GM18520 (cell line): ENCODE results near the gene ACKR1.

Source experiments
- ATAC-seq: cut with Tn5 transposase; IDR thresholded peaks from one replicate; pipeline ENCODE4 v1.9.1; 2021; ENCODE audit not compliant: unreplicated experiment

Gene ACKR1

DNA sequence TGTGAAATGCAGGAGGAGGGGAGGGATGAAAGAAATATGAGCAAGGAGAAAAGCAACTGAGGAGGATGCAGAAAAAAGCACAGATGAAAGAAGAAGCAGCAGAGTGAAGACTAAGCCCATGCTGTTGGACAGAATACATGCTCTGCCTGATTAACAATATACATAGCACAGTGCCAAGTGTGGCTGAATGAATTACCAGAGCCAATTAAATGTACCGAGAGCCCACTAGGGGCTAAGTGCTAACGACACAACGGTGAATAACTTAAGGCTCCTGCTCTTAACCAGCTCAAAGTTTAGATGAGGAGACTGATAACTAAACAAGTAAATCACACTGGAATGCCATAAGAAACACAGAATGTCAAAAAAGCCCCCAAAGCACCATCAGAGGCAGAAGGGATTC, 17.6 kb upstream of the ACKR1 start:
- no peak for ATAC-seq

DNA sequence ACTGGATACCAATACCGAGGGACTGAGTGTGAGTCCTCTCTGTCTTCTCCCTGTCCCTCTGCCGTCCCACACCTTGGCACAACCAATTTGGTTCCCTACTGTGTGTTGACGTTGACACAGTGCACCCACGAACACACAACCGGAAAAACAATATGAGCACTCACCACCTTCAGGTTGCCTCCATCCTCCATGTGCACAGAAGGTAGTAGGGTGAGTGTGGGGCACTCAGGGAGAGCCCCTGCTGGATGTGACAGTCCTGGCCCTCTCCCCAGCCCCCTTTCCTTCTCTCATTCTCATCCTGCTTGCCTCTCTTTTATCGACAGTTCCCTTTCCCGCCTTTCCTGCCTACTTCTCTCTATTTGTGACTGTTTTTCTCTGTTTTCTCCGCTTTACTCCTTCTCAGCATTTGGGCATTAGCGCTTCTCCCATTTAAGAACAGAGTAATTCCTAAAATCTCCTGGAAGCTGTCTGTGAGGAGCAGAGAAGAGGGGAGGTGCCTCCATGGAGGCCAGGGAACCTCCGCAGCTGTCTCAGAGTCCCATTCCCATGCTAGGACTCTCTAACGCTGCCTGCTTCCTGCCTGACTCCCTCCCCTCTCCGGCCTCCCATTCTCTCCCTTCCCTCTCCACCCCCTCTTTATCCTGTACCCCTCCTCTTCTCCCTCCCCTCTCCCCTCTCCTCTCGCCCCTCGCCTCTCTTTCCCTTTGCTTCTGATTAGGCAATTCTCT, 16.9 kb upstream of the ACKR1 start:
- no peak for ATAC-seq

DNA sequence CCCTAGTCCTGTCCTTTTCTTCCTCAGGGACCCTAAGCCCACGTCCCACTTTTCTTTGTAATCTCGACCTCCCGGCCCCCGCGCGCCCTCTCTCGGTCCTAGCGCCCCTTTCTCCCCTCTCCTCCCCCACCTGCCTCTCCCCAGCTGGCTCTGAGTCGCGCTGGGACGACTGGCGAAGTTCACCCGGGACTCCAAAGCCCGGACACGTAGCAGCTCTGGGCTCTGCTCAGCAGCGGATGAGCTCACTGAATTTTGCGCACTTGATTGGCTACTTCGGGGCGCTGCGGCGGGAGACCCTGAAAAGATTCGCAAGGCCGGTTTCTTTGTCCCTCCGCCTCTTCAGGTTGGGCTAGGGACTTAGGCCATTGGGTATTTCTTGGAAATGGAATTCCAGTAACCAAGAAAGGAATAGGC, 16.3 kb upstream of the ACKR1 start:
- no peak for ATAC-seq

DNA sequence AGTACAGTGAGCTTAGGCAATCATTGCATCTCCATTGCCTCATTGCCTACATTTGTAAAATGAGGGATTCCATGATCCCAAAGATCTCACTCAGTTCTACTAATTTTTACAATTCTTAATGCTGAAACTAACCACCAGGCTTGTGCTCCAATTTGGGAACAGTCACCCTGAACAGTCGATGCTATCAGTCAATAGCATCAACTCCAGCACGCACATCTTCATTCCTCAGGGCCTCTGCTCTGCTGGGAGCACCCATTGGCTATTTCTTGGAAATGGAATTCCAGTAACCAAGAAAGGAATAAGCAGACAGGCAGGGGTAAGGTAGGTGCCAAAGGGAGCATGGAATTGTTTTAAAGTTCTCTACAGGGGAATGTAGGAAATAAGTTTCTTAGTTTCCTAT, 14.2 kb upstream of the ACKR1 start:
- ATAC-seq = no peak

DNA sequence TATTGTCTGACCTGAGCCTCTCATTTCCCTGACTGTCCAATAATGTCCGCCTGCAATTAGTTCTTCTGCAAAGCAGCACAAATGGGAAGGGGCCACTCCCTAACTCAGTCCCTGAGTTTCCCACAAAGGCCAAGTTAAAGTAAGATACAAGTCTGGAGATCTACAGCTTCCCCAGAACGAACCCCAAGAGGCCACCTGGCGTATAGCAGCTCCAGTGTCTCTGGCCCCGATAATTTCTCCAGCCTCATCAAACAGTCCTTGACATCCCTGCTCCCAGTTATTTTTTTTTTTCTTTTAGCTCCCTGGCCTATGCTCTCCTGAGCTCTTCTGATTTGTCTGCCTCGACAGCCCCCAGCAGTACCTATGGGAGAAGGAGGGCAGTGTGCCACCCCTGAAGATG, 8.1 kb upstream of the ACKR1 start:
- ATAC-seq = no peak

DNA sequence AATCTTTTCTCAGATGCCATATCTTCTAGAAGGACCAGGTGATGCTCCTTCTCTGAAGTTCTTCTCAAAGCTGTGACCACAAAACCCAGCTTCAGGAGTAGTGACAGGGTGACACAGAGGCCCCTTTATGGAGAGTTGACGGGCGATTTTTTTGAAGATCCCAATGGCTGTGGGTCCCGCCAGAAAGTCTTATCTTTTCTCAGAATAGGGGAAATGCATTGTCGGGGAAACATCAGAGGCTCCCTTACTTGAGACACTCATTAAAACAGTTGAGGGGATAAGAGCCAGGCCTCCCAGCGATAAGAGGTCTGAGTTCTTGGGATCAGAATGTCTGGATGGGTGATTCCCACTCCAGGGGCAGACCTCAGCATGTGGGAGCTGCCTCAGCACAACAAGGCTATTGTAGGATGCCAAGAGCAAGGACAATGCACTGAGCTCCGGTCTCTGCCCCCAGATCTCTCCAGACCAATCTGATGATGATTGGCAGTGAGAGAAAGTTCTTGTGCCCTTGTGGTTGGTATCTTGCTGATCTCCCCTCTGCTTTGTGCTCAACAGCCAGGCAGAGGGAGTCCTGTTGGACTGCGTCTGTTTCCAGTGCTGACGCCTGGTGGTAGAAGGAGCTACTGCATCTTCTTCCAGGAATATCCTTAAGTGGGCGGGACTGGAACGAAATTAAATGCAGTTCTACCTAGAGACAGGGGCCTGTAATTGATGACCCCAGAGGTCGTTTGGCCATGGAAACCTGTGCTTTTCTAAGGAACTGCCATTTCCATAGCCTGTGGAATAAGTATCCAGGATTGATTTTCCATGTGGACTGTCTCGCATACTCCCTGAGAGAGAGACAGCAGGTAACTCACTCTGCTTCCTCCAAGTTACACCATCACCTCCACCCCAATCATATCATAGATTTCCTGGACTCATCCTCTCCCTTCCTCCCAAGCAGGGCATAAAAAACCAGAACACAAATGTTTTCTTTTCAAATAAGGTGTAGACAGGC, 6.8 kb upstream of the ACKR1 start:
- ATAC-seq = no peak

DNA sequence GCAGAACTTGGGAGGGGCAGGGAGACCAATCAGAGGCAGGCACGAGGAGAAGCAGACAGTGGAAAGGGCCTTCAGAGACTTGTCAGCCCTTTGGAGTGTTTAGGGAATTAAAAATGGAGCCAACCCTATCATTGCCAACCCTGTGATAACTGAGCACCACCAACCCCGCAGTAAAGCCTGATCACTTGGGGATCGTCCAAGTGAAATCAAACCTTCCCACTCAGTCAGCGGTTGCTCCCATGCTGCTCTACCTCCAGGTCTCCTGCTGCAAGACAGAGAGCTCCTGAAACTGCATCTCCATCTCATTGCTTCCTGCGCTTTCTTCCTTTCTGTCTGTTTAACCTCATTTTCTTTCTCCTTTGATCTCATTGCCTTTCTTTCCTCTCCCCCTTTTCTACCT, 4.8 kb upstream of the ACKR1 start:
- no peak for ATAC-seq

DNA sequence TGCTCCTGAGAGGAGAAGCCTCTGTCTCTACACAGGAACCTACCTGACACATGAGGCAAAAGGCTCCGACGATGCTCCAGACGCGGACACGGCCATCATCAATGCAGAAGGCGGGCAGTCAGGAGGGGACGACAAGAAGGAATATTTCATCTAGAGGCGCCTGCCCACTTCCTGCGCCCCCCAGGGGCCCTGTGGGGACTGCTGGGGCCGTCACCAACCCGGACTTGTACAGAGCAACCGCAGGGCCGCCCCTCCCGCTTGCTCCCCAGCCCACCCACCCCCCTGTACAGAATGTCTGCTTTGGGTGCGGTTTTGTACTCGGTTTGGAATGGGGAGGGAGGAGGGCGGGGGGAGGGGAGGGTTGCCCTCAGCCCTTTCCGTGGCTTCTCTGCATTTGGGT, 3.9 kb upstream of the ACKR1 start:
- ATAC-seq = no peak

DNA sequence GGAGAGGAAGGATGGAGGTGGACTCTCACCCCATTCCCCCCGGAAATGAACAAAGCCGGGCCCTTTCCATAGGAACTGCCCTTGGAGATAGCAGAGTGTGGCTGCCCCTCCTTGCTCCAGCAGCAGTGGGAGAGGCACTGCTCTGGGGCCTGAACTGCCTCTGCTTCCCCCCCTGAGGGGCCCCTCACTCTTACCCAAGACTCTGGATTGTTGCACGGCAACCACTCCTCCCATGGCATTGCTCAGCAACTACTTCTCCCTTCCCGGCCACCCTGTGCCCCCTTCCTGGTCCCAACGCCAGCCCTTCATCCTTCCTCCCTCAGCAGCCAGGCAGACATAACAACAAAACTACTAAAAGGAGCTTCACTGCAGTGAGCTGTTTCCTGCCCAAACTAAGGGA, 3.0 kb upstream of the ACKR1 start:
- ATAC-seq = no peak

DNA sequence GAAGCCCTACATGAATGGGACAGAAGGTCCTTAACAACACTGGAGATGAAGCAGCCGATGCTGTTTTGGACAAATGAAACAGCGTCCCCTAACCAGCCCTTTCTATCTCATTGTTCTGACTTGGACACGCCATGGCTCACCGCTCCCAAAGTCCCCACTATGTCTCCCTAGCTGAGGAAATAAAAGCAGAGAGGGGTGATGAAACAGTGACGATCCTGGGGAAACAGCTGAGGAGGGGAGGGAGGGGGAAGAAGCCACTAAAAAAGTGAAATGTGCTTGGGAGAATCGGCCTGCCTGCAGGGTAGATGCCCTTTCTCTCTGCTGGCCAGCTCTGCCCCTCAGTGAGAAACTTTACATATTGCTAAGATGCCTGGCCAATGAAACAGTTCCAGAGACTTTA, 1.1 kb upstream of the ACKR1 start:
- ATAC-seq = no peak

DNA sequence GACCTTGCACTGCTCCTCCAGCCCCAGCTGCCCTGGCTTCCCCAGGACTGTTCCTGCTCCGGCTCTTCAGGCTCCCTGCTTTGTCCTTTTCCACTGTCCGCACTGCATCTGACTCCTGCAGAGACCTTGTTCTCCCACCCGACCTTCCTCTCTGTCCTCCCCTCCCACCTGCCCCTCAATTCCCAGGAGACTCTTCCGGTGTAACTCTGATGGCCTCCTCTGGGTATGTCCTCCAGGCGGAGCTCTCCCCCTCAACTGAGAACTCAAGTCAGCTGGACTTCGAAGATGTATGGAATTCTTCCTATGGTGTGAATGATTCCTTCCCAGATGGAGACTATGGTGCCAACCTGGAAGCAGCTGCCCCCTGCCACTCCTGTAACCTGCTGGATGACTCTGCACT, 550 bp downstream of the ACKR1 start:
- ATAC-seq = no peak

DNA sequence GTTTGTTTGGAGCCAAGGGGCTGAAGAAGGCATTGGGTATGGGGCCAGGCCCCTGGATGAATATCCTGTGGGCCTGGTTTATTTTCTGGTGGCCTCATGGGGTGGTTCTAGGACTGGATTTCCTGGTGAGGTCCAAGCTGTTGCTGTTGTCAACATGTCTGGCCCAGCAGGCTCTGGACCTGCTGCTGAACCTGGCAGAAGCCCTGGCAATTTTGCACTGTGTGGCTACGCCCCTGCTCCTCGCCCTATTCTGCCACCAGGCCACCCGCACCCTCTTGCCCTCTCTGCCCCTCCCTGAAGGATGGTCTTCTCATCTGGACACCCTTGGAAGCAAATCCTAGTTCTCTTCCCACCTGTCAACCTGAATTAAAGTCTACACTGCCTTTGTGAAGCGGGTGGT, 1.4 kb downstream of the ACKR1 start:
- no peak for ATAC-seq

DNA sequence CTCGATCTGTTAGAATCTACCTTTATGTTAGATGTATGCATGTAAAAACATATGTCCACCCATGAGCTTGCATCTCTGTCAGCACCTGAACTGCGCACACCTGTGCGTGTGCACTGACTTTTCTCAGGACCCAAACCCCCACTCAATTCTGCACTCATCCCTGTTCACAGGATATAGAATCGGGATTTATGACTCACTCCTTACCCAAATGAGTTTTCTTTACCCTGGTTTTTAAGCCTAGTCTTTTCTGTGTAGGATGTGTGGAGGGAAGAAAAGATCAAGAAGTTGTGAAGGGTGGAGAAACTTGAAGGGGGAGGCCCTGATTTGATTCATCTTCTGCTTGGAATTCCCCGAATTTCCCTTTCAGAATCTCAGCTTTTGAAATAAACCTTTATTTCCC, 2.4 kb downstream of the ACKR1 start:
- ATAC-seq = no peak

DNA sequence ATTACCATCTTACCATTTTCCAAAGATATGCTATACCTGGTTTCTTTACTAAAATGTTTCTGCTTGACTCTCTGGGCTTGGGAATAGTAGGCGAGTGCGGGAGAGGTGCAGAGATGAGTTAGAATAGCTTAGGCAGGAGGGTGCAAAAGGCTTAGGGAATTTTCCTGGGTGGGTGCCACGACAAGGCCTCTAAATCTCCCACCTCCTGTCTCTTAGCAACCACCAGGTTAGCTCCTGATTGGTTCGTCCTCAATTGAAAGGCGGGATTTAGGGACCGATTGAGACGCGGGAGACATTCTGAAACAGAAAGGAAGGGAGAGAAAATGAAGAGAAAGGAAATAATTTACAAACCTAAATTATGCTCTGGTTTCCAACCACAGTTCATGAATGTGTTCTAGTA, 3.1 kb downstream of the ACKR1 start:
- ATAC-seq = no peak

DNA sequence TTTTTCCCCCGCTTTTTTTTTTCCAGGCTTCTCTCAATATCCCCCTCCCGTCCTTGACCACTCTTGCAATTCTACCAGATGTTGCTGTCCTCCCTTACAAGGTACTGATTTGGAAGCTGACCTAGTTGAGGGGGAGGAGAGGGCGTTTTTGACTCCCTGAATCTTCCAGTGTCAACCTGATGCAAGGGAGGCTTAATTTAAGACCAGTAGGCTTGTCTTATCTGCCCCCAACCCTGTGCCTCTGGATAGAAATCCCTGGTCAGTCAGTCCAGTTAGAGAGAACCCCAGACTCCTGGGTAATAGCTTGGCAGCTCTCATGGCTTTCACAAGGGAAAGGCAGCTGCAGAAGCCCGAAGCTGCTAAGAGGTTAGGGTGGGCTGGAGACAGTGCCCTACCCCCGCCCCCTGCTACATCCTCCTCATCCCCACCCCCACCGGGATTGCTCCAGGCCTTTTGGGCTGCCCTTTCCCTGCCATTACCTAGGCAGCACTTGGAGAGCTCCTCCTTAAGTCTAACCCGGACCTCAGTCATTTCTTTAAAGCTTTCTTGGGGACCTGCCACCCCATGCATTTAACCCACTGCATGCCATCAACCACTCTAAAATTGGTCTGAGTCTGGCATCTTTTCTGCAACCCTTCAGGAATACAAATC, 3.6 kb downstream of the ACKR1 start:
- ATAC-seq = no peak

DNA sequence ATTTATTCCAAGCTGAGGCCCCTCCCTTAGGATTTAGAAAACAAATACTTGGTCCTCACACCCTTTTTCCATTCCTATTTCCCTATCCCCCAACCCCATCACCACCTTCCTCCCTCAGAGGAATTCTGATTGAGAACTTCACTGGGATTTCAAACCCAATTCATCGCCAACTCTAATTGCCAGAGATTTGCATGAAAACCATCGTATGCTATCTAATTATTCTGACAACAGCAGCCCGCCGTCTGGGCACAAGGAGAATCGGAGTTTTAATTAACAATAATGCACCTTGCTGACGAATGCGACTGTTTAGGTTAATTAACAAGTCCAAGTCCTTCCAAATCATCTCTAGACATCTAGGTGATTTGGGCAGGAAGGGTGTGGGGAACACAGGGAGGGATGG, 4.4 kb downstream of the ACKR1 start:
- ATAC-seq = no peak

DNA sequence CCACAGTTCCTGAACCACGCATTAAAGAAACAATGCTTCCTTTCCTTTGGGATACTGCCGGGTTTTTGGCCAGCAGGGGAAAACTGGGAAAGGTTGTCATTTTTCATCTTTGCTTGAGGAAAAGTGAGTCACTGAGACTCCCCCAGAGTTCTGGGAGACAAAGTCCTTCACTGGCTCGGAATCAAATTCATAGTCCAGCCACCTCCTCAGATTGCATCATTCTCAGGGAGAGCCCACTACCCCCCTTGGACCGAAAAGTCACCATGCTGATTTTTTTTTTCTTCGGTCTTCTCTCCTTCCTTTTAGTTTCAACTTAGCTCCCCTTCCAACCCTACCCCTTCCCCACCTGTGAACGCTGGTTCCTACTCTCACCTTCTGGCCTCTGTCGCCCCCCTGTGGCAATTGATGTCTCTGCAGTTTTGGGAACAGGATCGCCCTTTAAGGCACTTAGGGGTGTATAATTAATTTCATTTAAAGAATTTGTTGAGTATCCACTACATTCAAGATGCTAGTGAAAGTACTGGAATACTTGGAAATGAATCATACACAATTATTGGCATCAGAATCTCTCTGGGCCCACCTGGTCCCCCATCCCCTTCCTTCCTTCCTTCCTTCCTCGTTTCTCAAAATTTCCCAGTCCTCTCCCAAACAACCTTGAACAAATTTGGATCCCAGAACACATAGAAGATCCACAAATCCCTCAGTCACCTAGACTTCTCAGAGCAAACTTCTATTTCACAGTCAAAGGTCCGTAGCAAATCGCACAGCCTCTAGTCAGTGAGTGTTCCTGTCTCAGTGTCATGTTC, 6.9 kb downstream of the ACKR1 start:
- no peak for ATAC-seq

DNA sequence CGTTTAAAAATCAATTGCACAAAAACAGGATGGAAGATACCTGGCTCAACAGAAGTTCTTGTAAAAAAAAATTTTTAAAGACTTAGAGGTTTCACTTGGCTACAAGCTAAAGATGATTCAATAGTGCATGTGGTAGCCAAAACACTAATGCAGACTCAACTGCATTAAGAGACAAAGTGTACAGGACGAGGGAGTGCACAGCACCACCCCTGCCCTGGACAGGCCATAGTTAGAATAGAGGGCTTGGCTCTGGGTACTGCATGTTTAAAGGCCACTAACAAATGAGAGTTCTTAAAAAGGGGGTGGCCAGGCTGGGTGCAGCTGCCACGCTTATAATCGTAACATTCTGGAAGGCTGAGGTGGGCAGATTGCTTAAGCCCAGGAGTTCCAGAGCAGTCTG, 7.9 kb downstream of the ACKR1 start:
- no peak for ATAC-seq

DNA sequence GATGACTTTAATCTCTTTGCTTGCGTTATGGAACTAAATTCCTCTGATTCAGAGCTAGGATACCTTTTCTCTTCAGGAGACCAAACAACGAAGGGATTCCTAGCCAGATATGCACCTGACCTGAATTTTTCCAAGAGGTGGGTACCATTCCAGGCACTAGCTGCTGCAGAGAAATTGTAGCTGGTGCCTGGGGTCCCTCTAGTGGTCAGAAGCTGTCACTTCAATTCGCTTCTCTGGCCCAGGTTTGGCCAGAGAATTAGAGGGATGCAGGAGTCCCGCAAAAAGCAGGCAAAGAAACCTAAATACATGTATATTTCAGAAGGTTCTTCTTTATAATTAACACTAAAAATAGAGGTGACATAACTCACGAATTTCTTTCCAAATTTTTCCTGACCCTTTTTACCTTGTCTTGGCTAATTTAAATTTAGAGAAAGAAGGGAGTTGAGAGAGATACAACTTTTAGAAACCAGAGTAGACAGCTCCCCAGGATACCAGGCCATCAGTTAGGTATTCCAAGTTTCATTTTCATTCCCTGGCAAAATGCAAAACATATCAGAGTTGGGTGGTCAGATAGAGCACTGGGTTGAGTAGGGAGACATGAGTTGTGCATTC, 9.6 kb downstream of the ACKR1 start:
- no peak for ATAC-seq
